Prostate gland (tissue), 2 donors: ENCODE data around the gene MPP2.

Experiments used
- POLR2A ChIP-seq: fragments of 450-650 bp; IDR thresholded peaks from one replicate; pipeline ENCODE4 v1.6.1; 2016; ENCODE audit warnings: antibody characterized with exemption, mild to moderate bottlenecking
- TF ChIP-seq, protein P1 (sequence below), 4 experiments: fragments of 200-600 bp in 2 of 4; fragments of 450-650 bp in 2 of 4; sonication (generic) in 2 of 4; IDR thresholded peaks; 1 replicate in 3 of 4; 2 replicates in 1 of 4; pipeline ENCODE4 v1.5.1; 2016 to 2019; ENCODE audit warnings: antibody characterized with exemption in 4 of 4, mild to moderate bottlenecking in 2 of 4, moderate library complexity in 2 of 4

DNA sequence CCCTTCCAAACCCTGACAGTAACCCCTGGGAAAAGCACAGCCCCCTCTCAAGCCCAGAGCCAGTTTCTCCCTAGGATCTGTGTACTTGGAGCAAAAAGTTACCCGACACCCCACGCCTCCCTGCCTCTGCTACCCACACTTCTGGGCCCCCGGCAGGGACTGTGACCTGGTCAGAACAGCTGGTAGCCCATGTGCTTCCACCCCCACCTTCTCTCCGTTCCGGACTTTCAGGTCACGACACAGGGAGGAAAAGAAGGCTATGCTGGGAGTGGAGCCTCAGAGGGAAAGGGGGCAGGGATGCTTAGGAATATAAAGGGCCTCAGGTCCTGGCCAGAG is 28.6 kb upstream of the MPP2 start:
- TF ChIP-seq, protein P1, sequence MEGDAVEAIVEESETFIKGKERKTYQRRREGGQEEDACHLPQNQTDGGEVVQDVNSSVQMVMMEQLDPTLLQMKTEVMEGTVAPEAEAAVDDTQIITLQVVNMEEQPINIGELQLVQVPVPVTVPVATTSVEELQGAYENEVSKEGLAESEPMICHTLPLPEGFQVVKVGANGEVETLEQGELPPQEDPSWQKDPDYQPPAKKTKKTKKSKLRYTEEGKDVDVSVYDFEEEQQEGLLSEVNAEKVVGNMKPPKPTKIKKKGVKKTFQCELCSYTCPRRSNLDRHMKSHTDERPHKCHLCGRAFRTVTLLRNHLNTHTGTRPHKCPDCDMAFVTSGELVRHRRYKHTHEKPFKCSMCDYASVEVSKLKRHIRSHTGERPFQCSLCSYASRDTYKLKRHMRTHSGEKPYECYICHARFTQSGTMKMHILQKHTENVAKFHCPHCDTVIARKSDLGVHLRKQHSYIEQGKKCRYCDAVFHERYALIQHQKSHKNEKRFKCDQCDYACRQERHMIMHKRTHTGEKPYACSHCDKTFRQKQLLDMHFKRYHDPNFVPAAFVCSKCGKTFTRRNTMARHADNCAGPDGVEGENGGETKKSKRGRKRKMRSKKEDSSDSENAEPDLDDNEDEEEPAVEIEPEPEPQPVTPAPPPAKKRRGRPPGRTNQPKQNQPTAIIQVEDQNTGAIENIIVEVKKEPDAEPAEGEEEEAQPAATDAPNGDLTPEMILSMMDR (IDR thresholded peaks at IDR 0.05) = no peak
- TF ChIP-seq POLR2A = no peak
